CD8-positive, alpha-beta memory T cell (primary cell): ENCODE measurements around the gene STAB2. TPM values are rescaled to one million over a fixed set of nuclear protein-coding genes. Genes with fewer than 3 reads are reported as not detected.

Experiments used
- CTCF ChIA-PET: fragments of 350-600 bp; sonication (Branson Sonifier 250); formaldehyde crosslinking; loops from one replicate; lab custom pipeline; 2021; ENCODE audit warnings: antibody characterized with exemption; lab: Charles Lee
- POLR2A ChIA-PET: fragments of 350-600 bp; sonication (Branson Sonifier 250); formaldehyde crosslinking; loops from one replicate; lab custom pipeline; 2021; ENCODE audit warnings: antibody characterized with exemption; lab: Charles Lee
- DNase-seq, 5 donors: peaks; one replicate each; pipeline versions ENCODE4 v3.0.0 to v3.0.0-alpha.2; 2020 to 2022; ENCODE audit warnings: mixed read lengths in 1 of 5
- H3K27ac ChIP-seq: one replicate; pipeline ENCODE4 v1.7.0; 2013; ENCODE audit warnings: low read depth, mild to moderate bottlenecking, low read length, moderate library complexity
- H3K27me3 ChIP-seq: 2 replicates; pipeline ENCODE4 v1.7.0; 2013; ENCODE audit warnings: low read length, mild to moderate bottlenecking; ENCODE audit not compliant: insufficient read depth, poor library complexity, severe bottlenecking
- H3K36me3 ChIP-seq: 2 replicates; pipeline ENCODE4 v1.7.0; 2013; ENCODE audit warnings: mild to moderate bottlenecking, low read length, moderate library complexity; ENCODE audit not compliant: insufficient read depth
- H3K4me1 ChIP-seq: 2 replicates; pipeline ENCODE4 v1.7.0; 2013; ENCODE audit warnings: mild to moderate bottlenecking, low read length, moderate library complexity; ENCODE audit not compliant: insufficient read depth
- H3K4me3 ChIP-seq: 2 replicates; pipeline ENCODE4 v1.7.0; 2013; ENCODE audit warnings: mild to moderate bottlenecking, low read length
- H3K9me3 ChIP-seq: 2 replicates; pipeline ENCODE4 v1.7.0; 2013; ENCODE audit warnings: mild to moderate bottlenecking, low read length
- H3K27ac Mint-ChIP-seq, 8 donors: one replicate each; pipeline ENCODE4 v1.8.0; 2020 to 2021; ENCODE audit warnings: mixed read lengths in 8 of 8, mild to moderate bottlenecking in 6 of 8, inconsistent platforms in 3 of 8, moderate library complexity in 3 of 8
- H3K27me3 Mint-ChIP-seq, 2 donors: one replicate each; pipeline ENCODE4 v1.8.0; 2020 to 2021; ENCODE audit warnings: mixed read lengths in 2 of 2, mild to moderate bottlenecking in 1 of 2, moderate library complexity in 1 of 2
- H3K36me3 Mint-ChIP-seq, 3 donors: one replicate each; pipeline ENCODE4 v1.8.0; 2020 to 2021; ENCODE audit warnings: mixed read lengths in 3 of 3, inconsistent platforms in 1 of 3, mild to moderate bottlenecking in 1 of 3
- H3K4me1 Mint-ChIP-seq, 3 donors: one replicate each; pipeline ENCODE4 v1.8.0; 2020 to 2021; ENCODE audit warnings: mixed read lengths in 3 of 3, inconsistent platforms in 1 of 3, mild to moderate bottlenecking in 1 of 3
- H3K4me3 Mint-ChIP-seq, 7 donors: one replicate each; pipeline ENCODE4 v1.8.0; 2020 to 2021; ENCODE audit warnings: mixed read lengths in 7 of 7, mild to moderate bottlenecking in 6 of 7, moderate library complexity in 4 of 7, inconsistent platforms in 2 of 7
- H3K9me3 Mint-ChIP-seq, 5 donors: one replicate each; pipeline ENCODE4 v1.8.0; 2020 to 2022; ENCODE audit warnings: mixed read lengths in 5 of 5, mild to moderate bottlenecking in 3 of 5, moderate library complexity in 2 of 5, inconsistent platforms in 1 of 5
- polyA plus RNA-seq: library from polyadenylated mRNA; unstranded; fragments of 300-500 nt; fragmentation: Illumina TruSeq; gene quantifications from one replicate; pipeline ENCODE4 v1.2.3, GENCODE V29; 2021
- total RNA-seq, 2 experiments: library from RNA; stranded (reverse); gene quantifications; one replicate each; pipeline ENCODE4 v1.2.3, GENCODE V29; 2021

Gene STAB2
- total and polyA plus RNA-seq, 3 experiments from 2014 or later: not detected

DNA sequence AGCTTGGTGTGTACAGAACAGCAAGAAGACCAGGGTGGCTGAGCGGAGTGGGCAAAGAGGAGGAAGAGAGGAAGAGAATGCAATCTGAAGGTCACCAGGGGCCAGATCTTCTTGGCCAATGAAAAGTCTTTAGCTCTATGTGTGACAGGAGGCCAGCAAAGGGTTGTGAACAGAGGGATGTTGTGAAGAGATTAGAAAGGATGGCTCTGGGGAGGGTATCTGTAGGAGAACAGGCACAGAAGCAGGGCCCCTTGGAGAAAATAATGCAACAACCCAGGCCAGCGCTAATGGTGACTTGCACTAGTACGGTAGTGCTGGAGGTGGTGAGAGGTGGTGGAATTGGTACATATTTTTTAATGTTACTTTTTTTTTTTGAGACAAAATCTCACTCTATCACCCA is 156.7 kb downstream of the STAB2 start:
- H3K27ac ChIP-seq: no peak overlapping the region
- H3K4me3 ChIP-seq: no peak overlapping the region
- Mint-ChIP-seq H3K27me3 (peaks cover 14 to 27% of the 10 kb centered on the region in 2 donors), H3K4me3 (no peak overlapping the region), H3K4me1 (no peaks in the 10 kb centered on the region), H3K9me3 (no peaks in the 10 kb centered on the region), H3K36me3 (no peaks in the 10 kb centered on the region), H3K27ac (no peak overlapping the region)
- no peaks in the 10 kb centered on the region for H3K36me3 ChIP-seq
- no peaks in the 10 kb centered on the region for H3K27me3 ChIP-seq
- no peak for DNase-seq
- ChIA-PET CTCF (no interaction called here), POLR2A (no interaction called here)
- H3K9me3 ChIP-seq: no peaks in the 10 kb centered on the region
- H3K4me1 ChIP-seq: no peaks in the 10 kb centered on the region

DNA sequence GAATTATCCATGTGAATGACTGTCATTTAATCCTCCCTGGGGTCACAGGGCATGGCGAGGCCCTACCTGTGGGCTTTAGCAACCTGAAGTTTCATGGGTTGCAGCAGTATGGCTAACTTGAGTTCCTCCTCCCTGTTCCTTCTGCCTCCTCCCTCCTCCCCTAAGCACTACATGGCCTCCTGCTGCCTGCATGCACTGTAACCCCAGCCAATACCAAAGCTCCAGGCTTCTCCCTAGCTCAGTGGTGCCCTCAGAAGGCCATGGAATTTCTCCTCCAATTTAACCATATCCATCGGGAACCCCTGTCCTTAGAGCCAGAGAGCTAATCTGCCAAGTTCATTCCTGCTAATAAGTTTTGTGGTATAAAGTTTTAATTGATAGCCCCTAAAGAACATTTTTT is 158.9 kb downstream of the STAB2 start:
- Mint-ChIP-seq H3K4me1 (no peaks in the 10 kb centered on the region), H3K4me3 (no peak overlapping the region), H3K27ac (no peak overlapping the region), H3K27me3 (peaks cover 12 to 37% of the 10 kb centered on the region in 2 donors), H3K9me3 (no peaks in the 10 kb centered on the region), H3K36me3 (no peaks in the 10 kb centered on the region)
- POLR2A ChIA-PET: no interaction called here
- H3K27ac ChIP-seq: no peak overlapping the region
- CTCF ChIA-PET: no interaction called here
- no peaks in the 10 kb centered on the region for H3K36me3 ChIP-seq
- no peaks in the 10 kb centered on the region for H3K9me3 ChIP-seq
- no peaks in the 10 kb centered on the region for H3K27me3 ChIP-seq
- DNase-seq: no peak
- H3K4me1 ChIP-seq: no peaks in the 10 kb centered on the region
- H3K4me3 ChIP-seq: no peak overlapping the region

DNA sequence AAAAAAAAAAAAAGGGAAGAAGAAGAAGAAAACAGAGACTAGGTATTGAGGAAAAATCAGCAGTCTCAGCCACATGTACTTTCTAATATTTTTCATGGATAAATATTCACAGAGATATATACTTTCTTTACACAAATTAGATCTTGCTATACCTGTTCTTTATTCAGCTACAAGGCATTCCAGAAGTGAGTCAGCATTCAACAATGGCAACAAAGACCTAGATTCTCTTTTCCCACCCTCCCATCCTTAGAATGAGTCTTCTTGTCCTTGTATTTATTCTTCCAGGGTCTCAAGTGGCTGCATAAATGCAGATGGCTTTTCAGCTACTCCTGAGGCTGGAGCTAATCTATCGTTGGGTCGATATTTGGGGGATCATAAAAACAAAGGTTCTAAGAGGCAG is 160.9 kb downstream of the STAB2 start:
- no peak overlapping the region for H3K4me3 ChIP-seq
- ChIA-PET CTCF (no interaction called here), POLR2A (no interaction called here)
- H3K4me3 Mint-ChIP-seq: no peak overlapping the region
- no peaks in the 10 kb centered on the region for H3K4me1 Mint-ChIP-seq
- H3K9me3 Mint-ChIP-seq: no peaks in the 10 kb centered on the region
- no peaks in the 10 kb centered on the region for H3K4me1 ChIP-seq
- no peaks in the 10 kb centered on the region for H3K36me3 ChIP-seq
- H3K27ac ChIP-seq: no peak overlapping the region
- no peak for DNase-seq
- H3K36me3 Mint-ChIP-seq: no peaks in the 10 kb centered on the region
- no peaks in the 10 kb centered on the region for H3K27me3 ChIP-seq
- H3K9me3 ChIP-seq: no peaks in the 10 kb centered on the region
- peaks cover 12 to 24% of the 10 kb centered on the region in 2 donors for H3K27me3 Mint-ChIP-seq
- H3K27ac Mint-ChIP-seq: no peak overlapping the region

DNA sequence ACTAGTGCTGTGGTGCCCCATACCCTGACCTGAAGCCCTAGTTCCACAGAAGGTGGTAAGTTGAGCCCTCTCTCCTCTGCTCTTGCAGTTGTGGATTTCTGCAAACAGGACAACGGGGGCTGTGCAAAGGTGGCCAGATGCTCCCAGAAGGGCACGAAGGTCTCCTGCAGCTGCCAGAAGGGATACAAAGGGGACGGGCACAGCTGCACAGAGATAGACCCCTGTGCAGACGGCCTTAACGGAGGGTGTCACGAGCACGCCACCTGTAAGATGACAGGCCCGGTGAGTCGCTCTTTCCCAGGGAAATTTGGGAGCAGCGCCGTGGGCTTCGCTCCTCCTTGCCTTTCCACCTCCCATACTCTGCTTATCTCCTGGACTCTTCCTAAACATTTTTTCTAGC is 161.8 kb downstream of the STAB2 start:
- DNase-seq: no peak
- Mint-ChIP-seq H3K4me3 (no peak overlapping the region), H3K27me3 (peaks cover 12 to 20% of the 10 kb centered on the region in 2 donors), H3K9me3 (no peaks in the 10 kb centered on the region), H3K36me3 (no peaks in the 10 kb centered on the region), H3K4me1 (no peaks in the 10 kb centered on the region), H3K27ac (no peak overlapping the region)
- ChIA-PET CTCF (no interaction called here), POLR2A (no interaction called here)
- no peak overlapping the region for H3K27ac ChIP-seq
- H3K27me3 ChIP-seq: no peaks in the 10 kb centered on the region
- H3K4me1 ChIP-seq: no peaks in the 10 kb centered on the region
- H3K4me3 ChIP-seq: no peak overlapping the region
- no peaks in the 10 kb centered on the region for H3K9me3 ChIP-seq
- H3K36me3 ChIP-seq: no peaks in the 10 kb centered on the region

DNA sequence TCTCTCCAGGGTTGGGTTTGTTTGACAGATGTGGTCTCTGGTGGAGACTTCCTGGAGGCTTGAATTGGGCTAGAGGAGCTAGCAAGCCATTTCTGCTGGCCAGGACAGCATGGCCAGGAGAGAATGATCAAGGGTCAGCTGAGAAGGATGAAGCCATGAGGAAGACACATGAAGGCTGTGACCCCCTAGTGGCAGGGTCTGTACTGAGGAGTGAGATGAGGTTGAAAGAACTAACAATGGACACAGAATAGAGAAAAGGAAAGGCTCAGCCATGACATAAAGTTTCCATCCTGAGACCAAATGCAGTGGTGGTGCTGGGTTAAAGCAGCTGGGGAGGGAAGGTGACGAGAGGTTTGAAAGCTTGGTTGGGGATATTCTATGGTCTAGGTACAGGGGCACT is 164.1 kb downstream of the STAB2 start:
- H3K36me3 Mint-ChIP-seq: no peaks in the 10 kb centered on the region
- no peaks in the 10 kb centered on the region for H3K4me1 Mint-ChIP-seq
- DNase-seq: no peak
- Histone ChIP-seq H3K9me3 (no peaks in the 10 kb centered on the region), H3K27me3 (no peaks in the 10 kb centered on the region), H3K36me3 (no peaks in the 10 kb centered on the region), H3K4me3 (no peak overlapping the region), H3K4me1 (no peaks in the 10 kb centered on the region), H3K27ac (no peak overlapping the region)
- no peaks in the 10 kb centered on the region for H3K9me3 Mint-ChIP-seq
- no peak overlapping the region for H3K27ac Mint-ChIP-seq
- H3K4me3 Mint-ChIP-seq: no peak overlapping the region
- peaks cover 10 to 20% of the 10 kb centered on the region in 2 donors for H3K27me3 Mint-ChIP-seq
- ChIA-PET CTCF (interaction anchor here (1.1 kb wide), 1 partner anchor 9 kb away, joined by 3 read pairs; no protein-coding TSS in a partner anchor), POLR2A (no interaction called here)

DNA sequence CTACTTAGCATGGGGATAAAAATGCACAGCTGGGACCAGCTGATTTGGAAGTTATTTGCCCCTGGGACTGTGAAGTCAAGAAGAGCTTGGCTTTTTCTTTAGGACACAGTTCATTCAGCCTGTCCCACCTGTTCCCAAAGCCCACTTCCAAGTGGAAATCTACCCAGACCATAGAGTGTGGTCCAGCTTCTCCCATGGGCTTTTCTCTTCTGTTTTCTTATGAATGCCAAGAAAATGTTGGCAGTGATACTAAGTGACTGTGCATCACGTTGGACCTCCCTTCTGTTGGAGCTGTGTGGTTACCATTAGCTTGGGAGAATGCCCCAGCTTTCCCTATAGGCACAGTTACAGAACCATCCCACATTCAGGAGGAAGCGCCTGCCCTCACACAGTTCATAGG is 164.5 kb downstream of the STAB2 start:
- Mint-ChIP-seq H3K9me3 (no peaks in the 10 kb centered on the region), H3K4me1 (no peaks in the 10 kb centered on the region), H3K27me3 (peaks cover 10 to 20% of the 10 kb centered on the region in 2 donors), H3K4me3 (no peak overlapping the region), H3K36me3 (no peaks in the 10 kb centered on the region), H3K27ac (no peak overlapping the region)
- H3K4me3 ChIP-seq: no peak overlapping the region
- no peak for DNase-seq
- no peak overlapping the region for H3K27ac ChIP-seq
- H3K36me3 ChIP-seq: no peaks in the 10 kb centered on the region
- no peaks in the 10 kb centered on the region for H3K27me3 ChIP-seq
- POLR2A ChIA-PET: no interaction called here
- H3K4me1 ChIP-seq: no peaks in the 10 kb centered on the region
- H3K9me3 ChIP-seq: no peaks in the 10 kb centered on the region
- CTCF ChIA-PET: interaction anchor here (1.1 kb wide), 1 partner anchor 10 kb away, joined by 3 read pairs; no protein-coding TSS in a partner anchor

DNA sequence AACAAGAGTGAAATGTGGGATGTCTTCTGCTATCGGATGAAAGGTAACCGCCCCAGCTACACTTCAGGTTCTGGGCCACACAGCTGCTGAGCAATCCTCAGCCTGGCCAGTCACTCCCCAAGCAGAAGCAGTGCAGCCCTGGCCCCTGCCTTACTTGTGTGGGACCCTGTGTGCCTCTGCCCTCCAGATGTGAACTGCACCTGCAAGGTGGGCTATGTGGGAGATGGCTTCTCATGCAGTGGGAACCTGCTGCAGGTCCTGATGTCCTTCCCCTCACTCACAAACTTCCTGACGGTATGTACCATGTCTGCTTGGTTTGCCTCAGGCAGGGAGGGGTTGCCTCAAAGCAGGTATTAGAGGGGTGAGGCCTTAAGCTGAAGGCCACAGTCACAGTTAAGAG is 168.4 kb downstream of the STAB2 start:
- DNase-seq: no peak
- ChIA-PET POLR2A (no interaction called here), CTCF (no interaction called here)
- Mint-ChIP-seq H3K27ac (no peak overlapping the region), H3K27me3 (peaks cover 2 to 4% of the 10 kb centered on the region in 2 donors), H3K9me3 (no peaks in the 10 kb centered on the region), H3K4me3 (no peak overlapping the region), H3K36me3 (no peaks in the 10 kb centered on the region), H3K4me1 (no peaks in the 10 kb centered on the region)
- no peak overlapping the region for H3K4me3 ChIP-seq
- no peak overlapping the region for H3K27ac ChIP-seq
- no peaks in the 10 kb centered on the region for H3K9me3 ChIP-seq
- no peaks in the 10 kb centered on the region for H3K27me3 ChIP-seq
- H3K36me3 ChIP-seq: no peaks in the 10 kb centered on the region
- H3K4me1 ChIP-seq: no peaks in the 10 kb centered on the region

DNA sequence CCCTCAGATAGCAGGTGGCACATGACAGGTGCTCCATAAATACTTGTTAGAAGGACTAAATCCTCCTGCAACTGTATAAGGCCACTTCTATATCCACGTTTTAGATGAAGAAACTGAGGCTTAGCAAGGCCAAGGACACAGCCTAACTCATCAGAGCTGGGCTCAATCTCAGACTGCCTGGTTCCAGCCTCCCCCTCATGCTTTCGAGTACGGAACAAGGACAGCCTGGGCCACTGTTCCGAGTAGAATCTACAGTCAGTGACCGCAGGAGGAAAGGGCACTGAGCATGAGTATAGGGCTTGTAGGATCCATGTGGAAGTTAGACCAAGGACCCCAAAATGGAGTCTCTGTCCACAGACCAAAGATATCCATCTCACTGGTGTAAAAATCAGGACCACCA is 169.4 kb downstream of the STAB2 start:
- POLR2A ChIA-PET: no interaction called here
- peaks cover 0 to 4% of the 10 kb centered on the region in 2 donors for H3K27me3 Mint-ChIP-seq

DNA sequence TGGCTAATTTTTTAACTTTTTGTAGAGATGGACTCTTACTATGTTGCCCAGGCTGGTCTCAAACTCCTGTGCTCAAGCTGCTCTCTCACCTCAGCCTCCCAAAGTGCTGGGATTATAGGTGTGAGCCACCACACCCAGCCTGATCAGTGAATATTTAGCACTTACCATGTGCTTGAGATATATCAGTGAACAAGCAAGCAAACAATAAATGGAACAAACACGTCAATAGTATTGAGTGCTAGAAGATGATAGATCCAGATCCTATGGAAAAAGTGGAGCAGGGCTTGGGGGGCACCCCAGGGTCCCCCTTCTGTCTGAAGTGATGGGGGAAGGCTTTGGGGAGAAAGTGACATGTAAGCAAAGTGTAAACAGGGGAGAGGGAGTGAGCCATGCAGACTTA is 170.2 kb downstream of the STAB2 start:
- Mint-ChIP-seq H3K4me1 (no peaks in the 10 kb centered on the region), H3K27me3 (no peaks in the 10 kb centered on the region), H3K36me3 (no peaks in the 10 kb centered on the region), H3K27ac (no peak overlapping the region), H3K9me3 (no peaks in the 10 kb centered on the region), H3K4me3 (peak overlapping the region in 1 of 7 donors; percentile 15)
- Histone ChIP-seq H3K27me3 (no peaks in the 10 kb centered on the region), H3K27ac (no peak overlapping the region), H3K36me3 (no peaks in the 10 kb centered on the region), H3K4me3 (no peak overlapping the region), H3K4me1 (no peaks in the 10 kb centered on the region), H3K9me3 (no peaks in the 10 kb centered on the region)
- no peak for DNase-seq
- POLR2A ChIA-PET: no interaction called here
- CTCF ChIA-PET: no interaction called here

More for the DNA sequence above, 169.4 kb downstream of the STAB2 start:
- Histone ChIP-seq H3K4me3 (no peak overlapping the region), H3K4me1 (no peaks in the 10 kb centered on the region), H3K27ac (no peak overlapping the region), H3K27me3 (no peaks in the 10 kb centered on the region), H3K9me3 (no peaks in the 10 kb centered on the region), H3K36me3 (no peaks in the 10 kb centered on the region)
- no peaks in the 10 kb centered on the region for H3K4me1 Mint-ChIP-seq
- CTCF ChIA-PET: no interaction called here
- no peaks in the 10 kb centered on the region for H3K36me3 Mint-ChIP-seq
- no peak overlapping the region for H3K4me3 Mint-ChIP-seq
- no peak overlapping the region for H3K27ac Mint-ChIP-seq
- no peak for DNase-seq
- no peaks in the 10 kb centered on the region for H3K9me3 Mint-ChIP-seq
